Measurements from ENCODE around the gene PTPRF. TPM values are rescaled to one million over a fixed set of nuclear protein-coding genes. Genes with fewer than 3 reads are reported as not detected.

PTPRF gene
- total RNA-seq, 1 donor from 2014 or later, result 71.1 TPM

DNA sequence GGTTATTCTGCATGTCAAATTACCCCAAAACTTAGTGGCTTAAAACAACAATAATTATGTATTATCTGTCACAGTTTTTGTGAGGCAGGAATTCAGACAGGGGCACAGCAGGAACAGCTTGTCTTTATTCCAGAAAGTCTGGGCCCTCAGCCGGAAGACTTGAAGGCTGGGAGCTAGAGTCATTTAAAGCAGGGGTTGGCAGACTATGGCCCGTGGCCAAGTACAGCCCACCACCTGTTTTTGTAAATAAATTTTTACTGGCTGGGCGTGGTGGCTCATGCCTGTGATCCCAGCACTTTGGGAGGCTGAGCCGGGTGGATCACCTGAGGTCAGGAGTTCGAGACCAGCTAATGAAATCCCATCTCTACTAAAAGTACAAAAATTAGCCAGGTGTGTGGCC, 79.7 kb downstream of the PTPRF start:
- Histone ChIP-seq H3K79me2 (ENCODE audit: low read depth) (no peaks in the 10 kb centered on the region), H3K9me3 (ENCODE audit: low read depth) (no peaks in the 10 kb centered on the region), H3K4me3 (no peak overlapping the region), H3F3A (ENCODE audit: low read depth) (no peaks in the 10 kb centered on the region), H3K27ac (no peak overlapping the region), H3K4me2 (no peak overlapping the region), H3K4me1 (no peaks in the 10 kb centered on the region), H3K9ac (no peak overlapping the region), H4K20me1 (ENCODE audit: low read depth) (no peaks in the 10 kb centered on the region), H3K27me3 (no peaks in the 10 kb centered on the region), H2AFZ (replicated peaks) (no peak overlapping the region), H3K36me3 (no peaks in the 10 kb centered on the region)
- peaks cover 31% of the 10 kb centered on the region for H3K36me3 Mint-ChIP-seq
- H3K27ac Mint-ChIP-seq, result no peak overlapping the region
- H3K27me3 Mint-ChIP-seq (ENCODE audit: insufficient read depth, low read depth), result peaks cover under 1% of the 10 kb centered on the region
- H3K4me3 Mint-ChIP-seq, result no peak overlapping the region
- TF ChIP-seq EZH2phosphoT487 (IDR thresholded peaks at IDR 0.05) (no peak), EZH2 (IDR thresholded peaks at IDR 0.05) (no peak)
- TF ChIP-seq, protein P1, sequence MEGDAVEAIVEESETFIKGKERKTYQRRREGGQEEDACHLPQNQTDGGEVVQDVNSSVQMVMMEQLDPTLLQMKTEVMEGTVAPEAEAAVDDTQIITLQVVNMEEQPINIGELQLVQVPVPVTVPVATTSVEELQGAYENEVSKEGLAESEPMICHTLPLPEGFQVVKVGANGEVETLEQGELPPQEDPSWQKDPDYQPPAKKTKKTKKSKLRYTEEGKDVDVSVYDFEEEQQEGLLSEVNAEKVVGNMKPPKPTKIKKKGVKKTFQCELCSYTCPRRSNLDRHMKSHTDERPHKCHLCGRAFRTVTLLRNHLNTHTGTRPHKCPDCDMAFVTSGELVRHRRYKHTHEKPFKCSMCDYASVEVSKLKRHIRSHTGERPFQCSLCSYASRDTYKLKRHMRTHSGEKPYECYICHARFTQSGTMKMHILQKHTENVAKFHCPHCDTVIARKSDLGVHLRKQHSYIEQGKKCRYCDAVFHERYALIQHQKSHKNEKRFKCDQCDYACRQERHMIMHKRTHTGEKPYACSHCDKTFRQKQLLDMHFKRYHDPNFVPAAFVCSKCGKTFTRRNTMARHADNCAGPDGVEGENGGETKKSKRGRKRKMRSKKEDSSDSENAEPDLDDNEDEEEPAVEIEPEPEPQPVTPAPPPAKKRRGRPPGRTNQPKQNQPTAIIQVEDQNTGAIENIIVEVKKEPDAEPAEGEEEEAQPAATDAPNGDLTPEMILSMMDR (IDR thresholded peaks at IDR 0.05), result no peak
- no peak for DNase-seq (ENCODE audit: low spot score)
- no peaks in the 10 kb centered on the region for H3K4me1 Mint-ChIP-seq
- H3K9me3 Mint-ChIP-seq, result no peaks in the 10 kb centered on the region

DNA sequence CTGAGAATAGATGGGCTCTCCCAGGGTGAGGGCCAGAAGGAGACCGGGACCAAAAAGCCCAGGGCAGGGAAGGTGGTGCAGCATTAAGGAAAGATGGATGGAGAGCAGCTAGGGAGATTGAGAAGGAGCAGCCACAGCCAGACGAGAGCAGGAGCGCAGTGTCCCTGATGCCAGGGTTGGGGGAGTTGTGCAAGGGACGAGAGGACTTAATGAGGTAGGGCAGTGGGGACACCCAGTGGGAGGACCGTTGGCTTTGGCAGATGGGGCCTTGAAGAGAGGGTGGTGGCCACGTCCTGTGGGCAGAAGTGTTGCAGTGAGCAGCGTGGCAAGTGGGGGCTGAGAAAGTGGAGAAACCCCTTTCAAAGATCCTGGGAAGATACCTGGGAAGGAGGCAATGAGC, 81.3 kb downstream of the PTPRF start:
- no peaks in the 10 kb centered on the region for H3K27me3 Mint-ChIP-seq (ENCODE audit: insufficient read depth, low read depth)
- no peaks in the 10 kb centered on the region for H3K4me1 Mint-ChIP-seq
- no peaks in the 10 kb centered on the region for H3F3A ChIP-seq (ENCODE audit: low read depth)
- H3K27me3 ChIP-seq, result no peaks in the 10 kb centered on the region
- no peaks in the 10 kb centered on the region for H3K9me3 Mint-ChIP-seq
- DNase-seq (ENCODE audit: low spot score), result no peak
- H4K20me1 ChIP-seq (ENCODE audit: low read depth), result no peaks in the 10 kb centered on the region
- H3K4me1 ChIP-seq, result no peaks in the 10 kb centered on the region
- no peak overlapping the region for H3K9ac ChIP-seq
- H3K79me2 ChIP-seq (ENCODE audit: low read depth), result no peaks in the 10 kb centered on the region
- no peak overlapping the region for H3K4me2 ChIP-seq
- no peaks in the 10 kb centered on the region for H3K36me3 ChIP-seq
- H3K27ac Mint-ChIP-seq, result no peak overlapping the region
- H3K27ac ChIP-seq, result no peak overlapping the region
- H3K4me3 Mint-ChIP-seq, result no peak overlapping the region
- H2AFZ ChIP-seq (replicated peaks), result no peak overlapping the region
- no peak for TF ChIP-seq EZH2phosphoT487 (IDR thresholded peaks at IDR 0.05)
- TF ChIP-seq, protein P1 (IDR thresholded peaks at IDR 0.05), result no peak
- TF ChIP-seq EZH2 (IDR thresholded peaks at IDR 0.05), result no peak
- H3K4me3 ChIP-seq, result no peak overlapping the region
- H3K36me3 Mint-ChIP-seq, result peaks cover 31% of the 10 kb centered on the region
- H3K9me3 ChIP-seq (ENCODE audit: low read depth), result no peaks in the 10 kb centered on the region

DNA sequence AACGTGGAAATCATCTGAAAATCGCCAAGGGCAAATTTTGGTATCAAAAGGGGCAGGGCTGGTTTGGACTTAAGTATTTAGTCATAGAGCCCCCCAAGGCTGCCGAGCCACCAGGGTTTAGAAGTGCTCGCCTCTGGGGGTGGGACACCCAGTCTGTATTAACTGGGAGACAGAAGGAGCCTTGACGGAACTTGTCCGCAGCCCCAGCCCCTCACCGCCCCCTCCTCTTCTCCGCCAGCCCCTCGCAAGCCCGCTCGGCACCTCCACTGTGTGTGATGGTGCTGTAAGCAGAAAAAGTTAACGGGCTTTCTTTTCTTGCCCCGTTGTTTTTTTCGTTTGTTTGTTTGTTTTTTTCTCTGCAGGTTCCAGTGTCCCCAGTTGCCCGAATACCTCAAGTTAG, 81.7 kb downstream of the PTPRF start:
- H2AFZ ChIP-seq (replicated peaks), result no peak overlapping the region
- H3F3A ChIP-seq (ENCODE audit: low read depth), result no peaks in the 10 kb centered on the region
- H3K4me3 Mint-ChIP-seq, result no peak overlapping the region
- H3K36me3 Mint-ChIP-seq, result peaks cover 28% of the 10 kb centered on the region
- H3K9me3 ChIP-seq (ENCODE audit: low read depth), result no peaks in the 10 kb centered on the region
- H3K4me2 ChIP-seq, result no peak overlapping the region
- no peak overlapping the region for H3K27ac ChIP-seq
- H3K4me1 Mint-ChIP-seq, result no peaks in the 10 kb centered on the region
- no peak overlapping the region for H3K27ac Mint-ChIP-seq
- H3K9ac ChIP-seq, result no peak overlapping the region
- no peaks in the 10 kb centered on the region for H3K27me3 ChIP-seq
- no peak overlapping the region for H3K4me3 ChIP-seq
- H3K4me1 ChIP-seq, result no peaks in the 10 kb centered on the region
- H3K79me2 ChIP-seq (ENCODE audit: low read depth), result no peaks in the 10 kb centered on the region
- no peak for DNase-seq (ENCODE audit: low spot score)
- H3K27me3 Mint-ChIP-seq (ENCODE audit: insufficient read depth, low read depth), result no peaks in the 10 kb centered on the region
- TF ChIP-seq, protein P1 (IDR thresholded peaks at IDR 0.05), result no peak
- TF ChIP-seq EZH2 (IDR thresholded peaks at IDR 0.05), result no peak
- H3K9me3 Mint-ChIP-seq, result no peaks in the 10 kb centered on the region
- no peaks in the 10 kb centered on the region for H3K36me3 ChIP-seq
- no peaks in the 10 kb centered on the region for H4K20me1 ChIP-seq (ENCODE audit: low read depth)
